OCI-LY1 (cell line): ENCODE results near the gene CPXM2.

ENCODE experiments used
- H2AFZ ChIP-seq: fragments of 200-600 bp; sonication (generic), shearing (Covaris generic); 2 replicates; pipeline ENCODE4 v1.6.0; 2014; ENCODE audit warnings: antibody characterized with exemption, mild to moderate bottlenecking, low read length
- H3F3A ChIP-seq: fragments of 200-600 bp; sonication (generic), shearing (Covaris generic); 2 replicates; pipeline ENCODE4 v1.6.0; 2014; ENCODE audit warnings: mild to moderate bottlenecking, antibody characterized with exemption, low read length, moderate library complexity; ENCODE audit not compliant: insufficient read depth
- H3K27ac ChIP-seq: fragments of 200-600 bp; sonication (generic); 2 replicates; pipeline ENCODE4 v1.5.1; 2014; ENCODE audit warnings: low read length, mixed run types, mild to moderate bottlenecking, low read depth; ENCODE audit not compliant: poor library complexity, severe bottlenecking
- H3K27me3 ChIP-seq: fragments of 200-600 bp; sonication (generic); 2 replicates; pipeline ENCODE4 v1.6.0; 2014; ENCODE audit warnings: antibody characterized with exemption, mild to moderate bottlenecking, low read length, moderate library complexity; ENCODE audit not compliant: insufficient read depth
- H3K36me3 ChIP-seq: fragments of 200-600 bp; sonication (generic); 2 replicates; pipeline ENCODE4 v1.6.1; 2014; ENCODE audit warnings: mild to moderate bottlenecking, antibody characterized with exemption, low read length, moderate library complexity, mixed read lengths; ENCODE audit not compliant: insufficient read depth
- H3K4me1 ChIP-seq: fragments of 200-600 bp; sonication (generic); 2 replicates; pipeline ENCODE4 v1.5.1; 2014; ENCODE audit warnings: mild to moderate bottlenecking, low read length, moderate library complexity; ENCODE audit not compliant: insufficient read depth, severe bottlenecking
- H3K4me2 ChIP-seq: fragments of 200-600 bp; sonication (generic), shearing (Covaris generic); 2 replicates; pipeline ENCODE4 v1.6.1; 2014; ENCODE audit warnings: low read length
- H3K4me3 ChIP-seq: fragments of 200-600 bp; sonication (generic); 2 replicates; pipeline ENCODE4 v1.5.1; 2014; ENCODE audit warnings: low read length, low read depth, mild to moderate bottlenecking, mixed read lengths; ENCODE audit not compliant: poor library complexity, severe bottlenecking
- H3K79me2 ChIP-seq: fragments of 200-600 bp; shearing (Covaris generic); 2 replicates; pipeline ENCODE4 v1.6.1; 2016; ENCODE audit warnings: mixed run types, low read length, mixed read lengths; ENCODE audit not compliant: insufficient read depth
- H3K9ac ChIP-seq: fragments of 200-600 bp; sonication (generic), shearing (Covaris generic); 2 replicates; pipeline ENCODE4 v1.6.1; 2014; ENCODE audit warnings: mild to moderate bottlenecking, low read length, mixed read lengths
- H3K9me2 ChIP-seq: fragments of 200-600 bp; sonication (generic), shearing (Covaris generic); 2 replicates; pipeline ENCODE4 v1.6.1; 2014; ENCODE audit warnings: low read depth, mild to moderate bottlenecking, low read length, mixed read lengths
- H3K9me3 ChIP-seq: fragments of 200-600 bp; shearing (Covaris generic); 2 replicates; pipeline ENCODE4 v1.6.1; 2014; ENCODE audit warnings: low read length, mixed read lengths
- H4K20me1 ChIP-seq: fragments of 200-600 bp; sonication (generic), shearing (Covaris generic); 2 replicates; pipeline ENCODE4 v1.6.0; 2016; ENCODE audit warnings: mild to moderate bottlenecking, low read length; ENCODE audit not compliant: insufficient read depth
- EZH2 ChIP-seq: fragments of 200-600 bp; sonication (generic), shearing (Covaris generic); IDR thresholded peaks from 2 replicates; pipeline ENCODE4 v1.8.0; 2017; ENCODE audit warnings: borderline replicate concordance, mixed run types, mild to moderate bottlenecking, antibody characterized with exemption, low read length, moderate library complexity, mixed read lengths
- TF ChIP-seq, protein P1 (sequence below): fragments of 200-600 bp; sonication (generic), shearing (Covaris generic); IDR thresholded peaks from 2 replicates; pipeline ENCODE4 v1.5.1; 2017; ENCODE audit warnings: mild to moderate bottlenecking, antibody characterized with exemption, low read length, moderate library complexity, mixed read lengths

CPXM2 gene

DNA sequence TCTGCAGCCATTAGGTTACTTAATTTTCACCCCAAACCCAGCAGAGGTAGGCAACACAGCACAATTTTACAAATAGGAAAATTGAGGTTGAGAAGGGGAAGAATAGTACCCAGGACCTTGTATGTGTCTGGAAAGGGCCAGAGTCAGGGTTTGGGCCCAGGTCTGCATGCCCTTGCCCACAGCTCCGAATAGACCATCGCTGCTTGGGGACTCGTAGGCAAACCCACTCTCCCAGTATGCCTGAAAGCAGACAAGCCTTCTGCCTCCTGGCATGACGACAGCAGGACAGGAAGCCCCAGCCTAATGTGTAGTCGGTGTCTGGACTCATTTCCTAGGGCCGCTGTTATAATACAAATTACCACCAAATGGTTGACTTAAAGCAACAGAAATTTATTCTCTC, 133.8 kb downstream of the CPXM2 start:
- H3K4me2 ChIP-seq: no peak overlapping the region
- no peaks in the 10 kb centered on the region for H3K36me3 ChIP-seq
- TF ChIP-seq EZH2: no peak
- TF ChIP-seq, protein P1, sequence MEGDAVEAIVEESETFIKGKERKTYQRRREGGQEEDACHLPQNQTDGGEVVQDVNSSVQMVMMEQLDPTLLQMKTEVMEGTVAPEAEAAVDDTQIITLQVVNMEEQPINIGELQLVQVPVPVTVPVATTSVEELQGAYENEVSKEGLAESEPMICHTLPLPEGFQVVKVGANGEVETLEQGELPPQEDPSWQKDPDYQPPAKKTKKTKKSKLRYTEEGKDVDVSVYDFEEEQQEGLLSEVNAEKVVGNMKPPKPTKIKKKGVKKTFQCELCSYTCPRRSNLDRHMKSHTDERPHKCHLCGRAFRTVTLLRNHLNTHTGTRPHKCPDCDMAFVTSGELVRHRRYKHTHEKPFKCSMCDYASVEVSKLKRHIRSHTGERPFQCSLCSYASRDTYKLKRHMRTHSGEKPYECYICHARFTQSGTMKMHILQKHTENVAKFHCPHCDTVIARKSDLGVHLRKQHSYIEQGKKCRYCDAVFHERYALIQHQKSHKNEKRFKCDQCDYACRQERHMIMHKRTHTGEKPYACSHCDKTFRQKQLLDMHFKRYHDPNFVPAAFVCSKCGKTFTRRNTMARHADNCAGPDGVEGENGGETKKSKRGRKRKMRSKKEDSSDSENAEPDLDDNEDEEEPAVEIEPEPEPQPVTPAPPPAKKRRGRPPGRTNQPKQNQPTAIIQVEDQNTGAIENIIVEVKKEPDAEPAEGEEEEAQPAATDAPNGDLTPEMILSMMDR: no peak
- no peak overlapping the region for H2AFZ ChIP-seq
- no peaks in the 10 kb centered on the region for H3K4me1 ChIP-seq
- H4K20me1 ChIP-seq: no peaks in the 10 kb centered on the region
- no peaks in the 10 kb centered on the region for H3K9me3 ChIP-seq
- no peaks in the 10 kb centered on the region for H3F3A ChIP-seq
- H3K4me3 ChIP-seq: no peak overlapping the region
- no peak overlapping the region for H3K9ac ChIP-seq
- no peaks in the 10 kb centered on the region for H3K9me2 ChIP-seq
- H3K27ac ChIP-seq: no peak overlapping the region
- no peaks in the 10 kb centered on the region for H3K27me3 ChIP-seq
- H3K79me2 ChIP-seq: no peaks in the 10 kb centered on the region

GRCh38 chr10:123755061-123755460, 136.5 kb downstream of the CPXM2 start:
- H3K9me3 ChIP-seq: no peaks in the 10 kb centered on the region
- H3F3A ChIP-seq: no peaks in the 10 kb centered on the region
- H3K79me2 ChIP-seq: no peaks in the 10 kb centered on the region
- no peaks in the 10 kb centered on the region for H4K20me1 ChIP-seq
- no peaks in the 10 kb centered on the region for H3K4me1 ChIP-seq
- H2AFZ ChIP-seq: no peak overlapping the region
- TF ChIP-seq, protein P1: no peak
- TF ChIP-seq EZH2: no peak
- no peak overlapping the region for H3K4me3 ChIP-seq
- no peaks in the 10 kb centered on the region for H3K9me2 ChIP-seq
- H3K4me2 ChIP-seq: no peak overlapping the region
- H3K36me3 ChIP-seq: no peaks in the 10 kb centered on the region
- H3K27ac ChIP-seq: no peak overlapping the region
- no peaks in the 10 kb centered on the region for H3K27me3 ChIP-seq
- no peak overlapping the region for H3K9ac ChIP-seq

DNA sequence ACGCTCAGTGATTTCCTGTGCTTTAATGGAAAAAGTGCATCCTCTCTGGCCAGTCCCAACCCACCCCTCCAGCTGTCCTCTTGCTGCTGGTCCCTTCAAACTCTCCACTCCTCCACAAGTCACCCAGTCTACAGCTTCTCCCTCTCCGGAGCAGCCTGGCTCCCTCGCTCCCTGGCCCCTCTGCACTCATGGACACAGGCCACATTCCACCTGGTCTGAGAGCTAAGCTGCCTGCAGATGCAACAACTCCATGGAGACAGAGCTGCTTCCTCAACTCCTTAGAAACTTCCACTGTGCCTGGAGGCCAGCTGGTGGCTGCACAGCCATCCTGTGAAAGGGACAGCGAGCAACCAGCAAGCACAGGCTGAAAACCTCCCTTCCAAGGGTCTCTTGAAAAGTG, 137.5 kb downstream of the CPXM2 start:
- H3F3A ChIP-seq: no peaks in the 10 kb centered on the region
- H3K9me2 ChIP-seq: no peaks in the 10 kb centered on the region
- no peaks in the 10 kb centered on the region for H3K9me3 ChIP-seq

More for the DNA sequence above, 137.5 kb downstream of the CPXM2 start:
- Histone ChIP-seq H3K4me1 (no peaks in the 10 kb centered on the region), H3K79me2 (no peaks in the 10 kb centered on the region), H3K4me3 (no peak overlapping the region), H3K9ac (no peak overlapping the region), H3K27ac (no peak overlapping the region), H4K20me1 (no peaks in the 10 kb centered on the region), H3K27me3 (no peaks in the 10 kb centered on the region), H3K4me2 (no peak overlapping the region), H2AFZ (no peak overlapping the region), H3K36me3 (no peaks in the 10 kb centered on the region)
- TF ChIP-seq EZH2: no peak
- TF ChIP-seq, protein P1: no peak
